AG04450 (cell line): ENCODE results near the gene TSEN54. TPM values are rescaled to one million over a fixed set of nuclear protein-coding genes. Genes with fewer than 3 reads are reported as not detected.

ENCODE experiments used
- CTCF ChIA-PET: fragments of 300-600, 350-600 bp; formaldehyde crosslinking; extraction: SDS; loops from one replicate; lab custom pipeline; 2022; ENCODE audit warnings: antibody characterized with exemption, inconsistent platforms; lab: Charles Lee
- POLR2A ChIA-PET: fragments of 350-600 bp; formaldehyde crosslinking; extraction: SDS; loops from one replicate; lab custom pipeline; 2021; ENCODE audit warnings: antibody characterized with exemption, inconsistent platforms; lab: Yijun Ruan, JAX
- DNase-seq: peaks from one replicate; pipeline ENCODE4 v3.0.0-alpha.2; 2011; ENCODE audit warnings: low read depth, low spot score
- H3K27ac ChIP-seq: one replicate; pipeline ENCODE4 v1.5.1; 2012; ENCODE audit warnings: low read depth, low read length, control low read depth
- H3K27me3 ChIP-seq: one replicate; pipeline ENCODE4 v1.6.0; 2012; ENCODE audit warnings: low read length; ENCODE audit not compliant: control insufficient read depth, insufficient read depth
- H3K4me3 ChIP-seq: 2 replicates; pipeline ENCODE4 v1.5.1; 2011; ENCODE audit warnings: mild to moderate bottlenecking, low read depth, low read length, control low read depth
- H3K9me3 ChIP-seq: 2 replicates; pipeline ENCODE4 v1.5.1; 2012; ENCODE audit warnings: low read length; ENCODE audit not compliant: control insufficient read depth, insufficient read depth
- polyA plus RNA-seq: library from polyadenylated mRNA; depleted of rRNA; stranded (reverse); fragments of >200 nt; gene quantifications from 2 replicates; pipeline ENCODE4 v1.2.3, GENCODE V29; 2011
- TF ChIP-seq, protein P1 (sequence below): IDR thresholded peaks from 2 replicates; pipeline ENCODE4 v1.5.1; 2011; ENCODE audit warnings: low read depth, low read length, control low read depth, inconsistent platforms

The TSEN54 gene
- polyA plus RNA-seq, 1 experiment = 8.8 TPM

DNA sequence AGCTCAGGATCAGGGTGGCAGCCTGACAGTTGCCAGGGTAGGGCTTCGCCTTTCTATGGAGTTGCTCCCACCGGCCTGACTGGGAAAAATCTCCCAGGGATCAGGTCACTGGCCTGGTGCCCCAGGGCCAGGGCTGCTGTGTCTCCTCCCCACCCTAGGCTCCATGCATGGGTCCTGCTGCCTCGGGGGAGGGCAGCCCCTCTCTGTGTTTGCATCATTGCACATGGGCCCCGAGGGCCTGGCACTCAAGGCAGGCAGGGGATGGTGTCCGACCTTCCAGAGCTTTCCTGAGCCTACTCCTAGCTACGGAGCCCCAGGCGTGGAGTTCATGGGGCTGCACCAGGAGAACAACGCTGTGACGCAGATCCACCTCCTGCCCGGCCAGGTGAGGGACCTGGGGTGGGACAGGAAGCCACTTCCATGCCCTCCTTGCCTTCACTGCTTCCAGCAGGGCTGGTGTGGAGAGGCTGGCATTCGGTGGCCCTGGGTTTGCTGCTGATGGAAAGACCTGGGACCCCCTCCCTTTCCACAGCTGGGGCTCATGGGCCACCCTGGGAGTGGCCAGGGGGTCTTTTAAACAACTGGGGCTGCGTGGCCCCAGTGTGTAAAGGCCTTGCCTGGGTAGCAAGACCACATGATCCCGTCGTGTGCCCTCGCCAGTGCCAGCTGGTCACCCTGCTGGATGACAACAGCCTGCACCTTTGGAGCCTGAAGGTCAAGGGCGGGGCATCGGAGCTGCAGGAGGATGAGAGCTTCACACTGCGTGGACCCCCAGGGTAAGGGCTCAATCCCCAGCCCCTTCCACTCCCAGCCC, 41.7 kb downstream of the TSEN54 start:
- Histone ChIP-seq H3K9me3 (no peaks in the 10 kb centered on the region; the same call in 1 of the 2 replicates), H3K27me3 (peaks cover 4% of the 10 kb centered on the region), H3K4me3 (no peak overlapping the region), H3K27ac (no peak overlapping the region)
- TF ChIP-seq, protein P1, sequence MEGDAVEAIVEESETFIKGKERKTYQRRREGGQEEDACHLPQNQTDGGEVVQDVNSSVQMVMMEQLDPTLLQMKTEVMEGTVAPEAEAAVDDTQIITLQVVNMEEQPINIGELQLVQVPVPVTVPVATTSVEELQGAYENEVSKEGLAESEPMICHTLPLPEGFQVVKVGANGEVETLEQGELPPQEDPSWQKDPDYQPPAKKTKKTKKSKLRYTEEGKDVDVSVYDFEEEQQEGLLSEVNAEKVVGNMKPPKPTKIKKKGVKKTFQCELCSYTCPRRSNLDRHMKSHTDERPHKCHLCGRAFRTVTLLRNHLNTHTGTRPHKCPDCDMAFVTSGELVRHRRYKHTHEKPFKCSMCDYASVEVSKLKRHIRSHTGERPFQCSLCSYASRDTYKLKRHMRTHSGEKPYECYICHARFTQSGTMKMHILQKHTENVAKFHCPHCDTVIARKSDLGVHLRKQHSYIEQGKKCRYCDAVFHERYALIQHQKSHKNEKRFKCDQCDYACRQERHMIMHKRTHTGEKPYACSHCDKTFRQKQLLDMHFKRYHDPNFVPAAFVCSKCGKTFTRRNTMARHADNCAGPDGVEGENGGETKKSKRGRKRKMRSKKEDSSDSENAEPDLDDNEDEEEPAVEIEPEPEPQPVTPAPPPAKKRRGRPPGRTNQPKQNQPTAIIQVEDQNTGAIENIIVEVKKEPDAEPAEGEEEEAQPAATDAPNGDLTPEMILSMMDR = no peak
- DNase-seq = no peak
- CTCF ChIA-PET = interaction anchor here (0.6 kb wide), 1 partner anchor 131 kb away, joined by 3 read pairs; no protein-coding TSS in a partner anchor
- POLR2A ChIA-PET = no interaction called here

- CTCF ChIA-PET = interaction anchor here (0.6 kb wide), 1 partner anchor 132 kb away, joined by 3 read pairs; no protein-coding TSS in a partner anchor
- Histone ChIP-seq H3K27ac (no peak overlapping the region), H3K27me3 (peaks cover 7% of the 10 kb centered on the region), H3K4me3 (no peak overlapping the region), H3K9me3 (no peaks in the 10 kb centered on the region; the same call in 1 of the 2 replicates)
- no peak for DNase-seq
- POLR2A ChIA-PET = no interaction called here
- TF ChIP-seq, protein P1 = no peak
Observed at GRCh38 chr17:75558666-75559530, 42.6 kb downstream of the TSEN54 start.

DNA sequence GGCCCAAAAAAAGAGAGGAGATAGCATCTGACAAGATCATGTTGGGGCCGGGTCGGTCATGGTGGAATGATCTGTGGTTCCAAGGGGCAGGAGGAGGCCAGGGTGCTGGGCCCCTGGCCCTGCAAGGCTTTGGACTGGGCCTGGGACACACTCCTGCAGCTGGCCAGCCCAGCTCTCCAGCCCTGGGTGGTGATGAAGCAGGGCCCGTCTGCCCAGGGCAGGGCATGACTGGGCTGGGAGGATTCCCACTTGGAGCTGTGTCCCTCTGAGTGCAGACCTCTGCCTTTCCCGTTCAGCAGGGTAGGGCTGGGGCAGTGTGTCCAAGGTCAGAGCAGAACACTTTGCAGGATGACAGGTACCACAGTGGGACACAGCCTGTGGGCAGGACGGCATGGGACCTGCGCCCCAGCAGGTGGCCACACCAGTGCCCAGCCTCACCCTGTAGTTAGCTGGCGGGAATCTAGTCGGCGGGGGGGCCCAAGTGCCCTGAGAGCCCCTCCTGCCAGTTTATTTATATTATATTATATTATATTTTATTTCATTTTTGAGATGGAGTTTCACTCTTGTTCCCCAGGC, 43.7 kb downstream of the TSEN54 start:
- TF ChIP-seq, protein P1 = no peak
- H3K27me3 ChIP-seq = peaks cover 16% of the 10 kb centered on the region
- H3K9me3 ChIP-seq = no peaks in the 10 kb centered on the region; the same call in 1 of the 2 replicates
- CTCF ChIA-PET = interaction anchor here (1.4 kb wide), 1 partner anchor 73 kb away, joined by 4 read pairs; the partner anchor contains the start of gene SMIM5
- no peak overlapping the region for H3K4me3 ChIP-seq
- no peak overlapping the region for H3K27ac ChIP-seq
- POLR2A ChIA-PET = no interaction called here
- DNase-seq = no peak

DNA sequence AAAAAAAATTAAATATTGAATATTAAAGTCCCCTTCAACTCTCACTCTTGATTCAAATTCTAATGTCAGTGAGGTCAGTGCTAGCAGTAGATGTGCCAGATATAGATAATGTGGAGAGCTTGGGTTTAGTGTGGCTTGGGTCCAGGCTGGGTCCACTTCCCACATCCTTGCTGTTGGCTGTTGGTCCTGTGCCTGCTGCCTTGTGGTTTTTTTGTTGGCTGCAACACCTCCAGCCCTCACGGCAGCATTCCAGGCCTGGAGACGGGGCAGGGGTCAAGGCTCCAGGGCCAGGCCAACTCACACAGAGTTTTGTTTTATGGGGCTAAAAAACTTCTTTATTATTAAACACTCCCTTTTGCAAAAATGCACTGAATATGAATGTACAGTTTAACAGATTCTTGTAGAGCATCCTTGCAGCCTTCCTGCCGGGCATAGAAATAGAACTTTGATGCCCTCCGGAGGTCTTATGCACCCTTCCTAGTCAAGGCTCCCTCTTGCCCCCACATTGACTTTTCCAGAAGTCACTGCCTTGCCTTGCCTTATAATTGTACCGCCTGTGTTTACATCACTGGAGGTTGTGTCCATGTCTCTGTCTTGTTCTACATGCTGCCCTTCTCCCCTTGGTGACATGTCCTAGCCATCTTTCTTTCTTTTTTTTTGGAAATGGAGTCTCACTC, 45.7 kb downstream of the TSEN54 start:
- ChIA-PET CTCF (no interaction called here), POLR2A (no interaction called here)

More for the DNA sequence above, 45.7 kb downstream of the TSEN54 start:
- no peak for DNase-seq
- no peaks in the 10 kb centered on the region; the same call in 1 of the 2 replicates for H3K9me3 ChIP-seq
- no peak overlapping the region for H3K4me3 ChIP-seq
- H3K27me3 ChIP-seq = peaks cover 33% of the 10 kb centered on the region
- TF ChIP-seq, protein P1 = no peak
- no peak overlapping the region for H3K27ac ChIP-seq
